Panc1 (cell line): ENCODE results near the gene SLC22A17. TPM values are rescaled to one million over a fixed set of nuclear protein-coding genes. Genes with fewer than 3 reads are reported as not detected.

Experiments
- ATAC-seq: fragments of 200-7000 bp; cut with Tn5 transposase; 2 replicates; pipeline ENCODE4 v1.9.1; 2020; ENCODE audit warnings: mild to moderate bottlenecking, moderate library complexity
- BruUV-seq: library from RNA; stranded (reverse); fragments of 400-500 nt; replicated peaks from 2 replicates; lab custom pipeline; 2021; lab: Mats Ljungman, UMichigan
- CTCF ChIA-PET: fragments of 300-600 bp; sonication (Branson Sonifier 250); formaldehyde crosslinking; loops from one replicate; lab custom pipeline; 2022; ENCODE audit warnings: antibody characterized with exemption; lab: Charles Lee
- POLR2A ChIA-PET: fragments of 300-600 bp; sonication (Branson Sonifier 250); formaldehyde crosslinking; loops from one replicate; lab custom pipeline; 2022; ENCODE audit warnings: antibody characterized with exemption; lab: Charles Lee
- DNase-seq: peaks from one replicate; pipeline ENCODE4 v3.0.0-alpha.2; 2010; ENCODE audit warnings: low read depth, low spot score
- H3K27ac ChIP-seq: 2 replicates; pipeline ENCODE4 v1.5.1; 2011; ENCODE audit warnings: mild to moderate bottlenecking, low read length, inconsistent platforms
- H3K27me3 ChIP-seq: fragments of 200-500 bp; sonication (Bioruptor generic); 2 replicates; pipeline ENCODE4 v1.6.0; 2014; ENCODE audit warnings: low read length, inconsistent platforms; ENCODE audit not compliant: control insufficient read depth, insufficient read depth
- H3K36me3 ChIP-seq: fragments of 200-500 bp; sonication (Bioruptor generic); 2 replicates; pipeline ENCODE4 v1.5.1; 2014; ENCODE audit warnings: inconsistent platforms, mild to moderate bottlenecking, low read length, moderate library complexity; ENCODE audit not compliant: control insufficient read depth, insufficient read depth
- H3K4me1 ChIP-seq: 2 replicates; pipeline ENCODE4 v1.5.1; 2011; ENCODE audit warnings: inconsistent platforms, mild to moderate bottlenecking, low read length, moderate library complexity; ENCODE audit not compliant: control insufficient read depth, insufficient read depth
- H3K4me3 ChIP-seq, 2 experiments: 2 replicates each; pipeline ENCODE4 v1.5.1; 2011 to 2012; ENCODE audit warnings: low read depth in 2 of 2, low read length in 2 of 2, mild to moderate bottlenecking in 2 of 2, inconsistent platforms in 1 of 2, moderate library complexity in 1 of 2
- H3K9me3 ChIP-seq: fragments of 200-500 bp; sonication (Bioruptor generic); 2 replicates; pipeline ENCODE4 v1.5.1; 2014; ENCODE audit warnings: low read depth, mild to moderate bottlenecking, inconsistent platforms, low read length, moderate library complexity; ENCODE audit not compliant: control insufficient read depth, insufficient read depth
- CTCF ChIP-seq: fragments of 450-650 bp; IDR thresholded peaks from 2 replicates; pipeline ENCODE4 v1.5.1; 2017; ENCODE audit warnings: mild to moderate bottlenecking
- POLR2AphosphoS5 ChIP-seq: IDR thresholded peaks from 2 replicates; pipeline ENCODE4 v1.6.1; 2012; ENCODE audit warnings: mild to moderate bottlenecking, low read depth, low read length, moderate library complexity
- REST ChIP-seq, 2 experiments: IDR thresholded peaks; 2 replicates each; pipeline ENCODE4 v1.6.1; 2011 to 2012; ENCODE audit warnings: low read depth in 2 of 2, control low read depth in 1 of 2, low read length in 1 of 2, mild to moderate bottlenecking in 1 of 2, moderate library complexity in 1 of 2; ENCODE audit not compliant: insufficient read depth in 1 of 2
- SIN3A ChIP-seq: IDR thresholded peaks from 2 replicates; pipeline ENCODE4 v1.6.1; 2012; ENCODE audit warnings: low read depth, mild to moderate bottlenecking, low read length, moderate library complexity, borderline replicate concordance; ENCODE audit not compliant: insufficient read depth
- TCF7L2 ChIP-seq: IDR thresholded peaks from 2 replicates; pipeline ENCODE4 v1.6.1; 2011; ENCODE audit warnings: mild to moderate bottlenecking, low read depth, low read length, inconsistent platforms
- in situ Hi-C: cut with HindIII; loops from 2 replicates; pipeline ENCODE4 v1.10.0; 2016; ENCODE audit warnings: low sequenced_read_pairs, low pct_unique_long_range_greater_than_20kb
- intact Hi-C: fragments of 100-400 bp; cut with micrococcal nuclease; formaldehyde crosslinking; loops from one replicate; pipeline ENCODE4 v1.10.0; 2022; ENCODE audit not compliant: unreplicated experiment
- total RNA-seq: library from RNA; stranded (reverse); gene quantifications from one replicate; pipeline ENCODE4 v1.2.1, GENCODE V29; 2021; ENCODE audit not compliant: unreplicated experiment

SLC22A17 gene
- total RNA-seq, 1 experiment from 2014 or later: 3.2 TPM

- TF ChIP-seq POLR2AphosphoS5 (no peak), TCF7L2 (no peak), CTCF (no peak), REST (IDR thresholded peaks at IDR 0.05; ENCODE audit: insufficient read depth in 1 of 2, low read depth in 2 of 2, low read length in 1 of 2) (no peak), SIN3A (no peak)
- Histone ChIP-seq H3K4me3 (no peak overlapping the region), H3K27ac (no peak overlapping the region), H3K9me3 (no peaks in the 10 kb centered on the region), H3K4me1 (peaks cover 16% of the 10 kb centered on the region), H3K27me3 (no peaks in the 10 kb centered on the region), H3K36me3 (peaks cover 5% of the 10 kb centered on the region)
- ATAC-seq (no peak), DNase-seq (no peak)
- CTCF ChIA-PET: no interaction called here
- TSS peak; percentile 47 for BruUV-seq
- in situ Hi-C loops: no loop called here
- POLR2A ChIA-PET: no interaction called here
- intact Hi-C loops: no loop called here
Measured at GRCh38 chr14:23308721-23309445, 43.8 kb downstream of the SLC22A17 start.

GRCh38 chr14:23307687-23308644 lies 44.7 kb downstream of the SLC22A17 start:
- H3K27me3 ChIP-seq: no peaks in the 10 kb centered on the region
- TF ChIP-seq POLR2AphosphoS5: no peak
- TF ChIP-seq TCF7L2: no peak
- no peak for TF ChIP-seq SIN3A
- no peak for TF ChIP-seq REST (IDR thresholded peaks at IDR 0.05; ENCODE audit: insufficient read depth in 1 of 2, low read depth in 2 of 2, low read length in 1 of 2)
- no peak for TF ChIP-seq CTCF
- peak overlapping the region; percentile 90 to 95 for H3K4me3 ChIP-seq
- no peaks in the 10 kb centered on the region for H3K9me3 ChIP-seq
- peaks cover 5% of the 10 kb centered on the region for H3K36me3 ChIP-seq
- CTCF ChIA-PET: no interaction called here
- ATAC-seq (no peak), DNase-seq (no peak)
- intact Hi-C loops: no loop called here
- POLR2A ChIA-PET: interaction anchor here (0.6 kb wide), 1 partner anchor 208 kb away, joined by 7 read pairs; no protein-coding TSS in a partner anchor
- in situ Hi-C loops: no loop called here
- H3K4me1 ChIP-seq: peaks cover 19% of the 10 kb centered on the region
- BruUV-seq: no TSS peak
- H3K27ac ChIP-seq: peak overlapping the region; percentile 97
